ENCODE results near the gene ZNF423.
"Not testable (repeated sequence)": the region's sequence is repeated elsewhere in the genome, so short reads cannot be mapped to it uniquely, and the experiment has no call there.

ZNF423 gene

GRCh38 chr16:49881890-49882289 lies 26.0 kb upstream of the ZNF423 start:
- H3K9ac ChIP-seq (ENCODE audit: insufficient read length, low read depth) = no peak overlapping the region
- DNase-seq (ENCODE audit: low read depth, low spot score) = no peak
- peaks cover 17% of the 10 kb centered on the region for H3K4me1 ChIP-seq (ENCODE audit: insufficient read depth, insufficient read length)
- no peak overlapping the region for H3K4me3 ChIP-seq (ENCODE audit: insufficient read length, low read depth)
- no peaks in the 10 kb centered on the region for H3K36me3 ChIP-seq (ENCODE audit: insufficient read depth, insufficient read length, low read length)
- no peaks in the 10 kb centered on the region for H3K27me3 ChIP-seq (ENCODE audit: insufficient read depth, insufficient read length)
- no peaks in the 10 kb centered on the region for H3K9me3 ChIP-seq (ENCODE audit: insufficient read depth, low read length)
- no peak for TF ChIP-seq SUZ12 (IDR thresholded peaks at IDR 0.05; ENCODE audit: extremely low read depth, insufficient read depth, insufficient read length)
- no peak for TF ChIP-seq YY1 (IDR thresholded peaks at IDR 0.05; ENCODE audit: insufficient read depth, insufficient read length)
- no peak for TF ChIP-seq ZNF274 (IDR thresholded peaks at IDR 0.05; ENCODE audit: low read depth, low read length)

- DNase-seq (ENCODE audit: low read depth, low spot score); H3K4me3 ChIP-seq (ENCODE audit: insufficient read length, low read depth); H3K9ac ChIP-seq (ENCODE audit: insufficient read length, low read depth); H3K27me3 ChIP-seq (ENCODE audit: insufficient read depth, insufficient read length); H3K36me3 ChIP-seq (ENCODE audit: insufficient read depth, insufficient read length, low read length); H3K9me3 ChIP-seq (ENCODE audit: insufficient read depth, low read length): not testable (repeated sequence)
- peaks cover 15% of the 10 kb centered on the region for H3K4me1 ChIP-seq (ENCODE audit: insufficient read depth, insufficient read length)
These were observed 22.6 kb upstream of the ZNF423 start for GRCh38 chr16:49878540-49878939.

DNA sequence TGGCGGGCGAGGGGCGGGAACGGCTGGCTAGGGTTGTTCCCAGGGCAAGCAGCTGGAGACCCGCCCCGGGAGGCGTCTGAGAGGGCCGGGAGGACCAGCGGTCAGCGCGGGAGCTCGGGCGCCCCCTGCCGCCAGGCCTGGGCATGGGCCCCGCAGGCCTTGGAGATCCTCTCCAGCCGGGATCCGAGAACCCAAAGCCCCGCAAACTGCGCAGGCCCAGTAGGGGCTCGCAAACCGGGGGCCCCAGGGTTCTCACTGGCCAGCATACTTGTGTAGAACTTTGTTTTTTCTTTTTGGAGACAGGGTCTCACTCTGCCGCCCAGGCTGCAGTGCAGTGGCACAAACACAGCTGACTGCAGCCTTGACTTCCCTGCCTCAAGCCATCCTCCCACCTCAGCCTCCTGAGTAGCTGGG lies 20.8 kb upstream of the ZNF423 start:
- Histone ChIP-seq H3K36me3 (ENCODE audit: insufficient read depth, insufficient read length, low read length) (no peaks in the 10 kb centered on the region), H3K9me3 (ENCODE audit: insufficient read depth, low read length) (no peaks in the 10 kb centered on the region), H3K4me1 (ENCODE audit: insufficient read depth, insufficient read length) (peaks cover 4% of the 10 kb centered on the region), H3K9ac (ENCODE audit: insufficient read length, low read depth) (no peak overlapping the region), H3K27me3 (ENCODE audit: insufficient read depth, insufficient read length) (no peaks in the 10 kb centered on the region), H3K4me3 (ENCODE audit: insufficient read length, low read depth) (no peak overlapping the region)
- no peak for TF ChIP-seq YY1 (IDR thresholded peaks at IDR 0.05; ENCODE audit: insufficient read depth, insufficient read length)
- no peak for DNase-seq (ENCODE audit: low read depth, low spot score)

DNA sequence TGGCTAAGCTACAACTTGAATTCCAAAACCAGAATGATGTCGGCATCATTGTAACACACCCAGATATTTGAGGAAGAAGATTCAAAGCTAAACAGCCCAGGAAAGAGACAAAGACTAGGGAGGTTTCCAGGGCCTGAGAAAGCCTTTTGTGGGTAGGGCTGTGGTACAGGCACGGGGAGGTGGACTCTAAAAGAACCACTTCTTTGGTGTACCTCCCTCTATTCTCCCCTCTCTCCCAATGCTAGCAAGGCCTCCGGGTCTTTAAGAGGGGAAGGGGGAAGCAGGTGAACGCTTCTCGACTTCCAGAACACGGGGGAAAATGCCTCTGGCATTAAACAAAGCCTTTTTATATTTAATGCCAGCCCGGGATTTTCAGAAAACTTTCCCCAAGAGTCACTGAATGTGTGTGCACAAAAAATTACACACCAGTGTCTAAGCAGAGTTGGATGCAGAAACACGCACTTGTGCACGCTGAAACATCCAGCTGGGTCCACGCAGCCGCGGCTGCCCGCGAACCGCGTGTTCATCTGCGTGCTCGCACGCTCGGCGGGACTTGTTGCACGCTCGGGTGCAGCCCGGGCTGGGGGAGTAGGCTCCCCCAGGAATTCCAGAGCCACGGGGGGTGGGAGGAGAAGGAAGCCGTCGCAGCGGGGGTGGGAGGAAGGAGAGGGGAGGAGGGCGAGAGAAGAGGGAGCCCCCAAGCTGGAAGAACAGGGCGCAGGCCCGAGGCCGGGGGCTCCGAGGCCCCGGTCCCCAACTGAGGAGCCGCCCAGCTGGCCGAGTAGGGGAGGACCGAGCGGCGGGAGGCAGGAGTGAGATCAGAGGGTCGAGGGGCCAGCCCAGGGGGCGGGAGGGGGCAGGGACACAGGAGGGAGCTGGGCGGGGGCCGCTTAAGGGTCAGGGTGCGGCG lies 20.1 kb upstream of the ZNF423 start:
- H3K9me3 ChIP-seq (ENCODE audit: insufficient read depth, low read length) = no peaks in the 10 kb centered on the region
- peak overlapping the region; percentile 49 for H3K4me3 ChIP-seq (ENCODE audit: insufficient read length, low read depth)
- no peaks in the 10 kb centered on the region for H3K27me3 ChIP-seq (ENCODE audit: insufficient read depth, insufficient read length)
- no peak for TF ChIP-seq ZNF274 (IDR thresholded peaks at IDR 0.05; ENCODE audit: low read depth, low read length)
- no peak for TF ChIP-seq YY1 (IDR thresholded peaks at IDR 0.05; ENCODE audit: insufficient read depth, insufficient read length)
- no peak for TF ChIP-seq SUZ12 (IDR thresholded peaks at IDR 0.05; ENCODE audit: extremely low read depth, insufficient read depth, insufficient read length)
- H3K9ac ChIP-seq (ENCODE audit: insufficient read length, low read depth) = peak overlapping the region; percentile 81
- no peak for DNase-seq (ENCODE audit: low read depth, low spot score)
- peaks cover 4% of the 10 kb centered on the region for H3K4me1 ChIP-seq (ENCODE audit: insufficient read depth, insufficient read length)
- no peaks in the 10 kb centered on the region for H3K36me3 ChIP-seq (ENCODE audit: insufficient read depth, insufficient read length, low read length)

- H3K27me3 ChIP-seq (ENCODE audit: insufficient read depth, insufficient read length) = no peaks in the 10 kb centered on the region
- no peak for DNase-seq (ENCODE audit: low read depth, low spot score)
- no peaks in the 10 kb centered on the region for H3K9me3 ChIP-seq (ENCODE audit: insufficient read depth, low read length)
- H3K4me3 ChIP-seq (ENCODE audit: insufficient read length, low read depth) = no peak overlapping the region
- TF ChIP-seq ZNF274 (IDR thresholded peaks at IDR 0.05; ENCODE audit: low read depth, low read length) (no peak), SUZ12 (IDR thresholded peaks at IDR 0.05; ENCODE audit: extremely low read depth, insufficient read depth, insufficient read length) (no peak), YY1 (IDR thresholded peaks at IDR 0.05; ENCODE audit: insufficient read depth, insufficient read length) (no peak)
- H3K4me1 ChIP-seq (ENCODE audit: insufficient read depth, insufficient read length) = peaks cover 5% of the 10 kb centered on the region
- H3K36me3 ChIP-seq (ENCODE audit: insufficient read depth, insufficient read length, low read length) = no peaks in the 10 kb centered on the region
- no peak overlapping the region for H3K9ac ChIP-seq (ENCODE audit: insufficient read length, low read depth)
These were observed 18.8 kb upstream of the ZNF423 start for GRCh38 chr16:49874613-49875237.

DNA sequence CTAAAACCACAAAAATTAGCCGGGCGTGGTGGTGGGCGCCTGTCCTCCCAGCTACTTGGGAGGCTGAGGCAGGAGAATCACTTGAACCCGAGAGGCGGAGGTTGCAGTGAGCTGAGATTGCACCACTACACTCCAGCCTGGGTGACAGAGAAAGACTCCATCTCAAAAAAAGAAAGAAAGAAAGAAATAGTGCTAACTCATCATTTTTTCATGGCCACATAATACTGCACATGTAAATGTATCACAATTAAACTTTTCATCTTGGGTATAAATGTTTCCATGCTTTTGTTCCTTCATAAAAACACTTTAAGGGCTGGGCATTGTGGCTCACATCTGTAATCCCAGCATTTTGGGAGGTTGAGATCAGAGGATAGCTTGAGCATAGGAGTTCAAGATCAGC lies 15.9 kb upstream of the ZNF423 start:
- not testable (repeated sequence) for H3K9ac ChIP-seq (ENCODE audit: insufficient read length, low read depth); DNase-seq (ENCODE audit: low read depth, low spot score); H3K9me3 ChIP-seq (ENCODE audit: insufficient read depth, low read length); H3K27me3 ChIP-seq (ENCODE audit: insufficient read depth, insufficient read length); H3K36me3 ChIP-seq (ENCODE audit: insufficient read depth, insufficient read length, low read length); H3K4me3 ChIP-seq (ENCODE audit: insufficient read length, low read depth)
- peaks cover 22% of the 10 kb centered on the region for H3K4me1 ChIP-seq (ENCODE audit: insufficient read depth, insufficient read length)

DNA sequence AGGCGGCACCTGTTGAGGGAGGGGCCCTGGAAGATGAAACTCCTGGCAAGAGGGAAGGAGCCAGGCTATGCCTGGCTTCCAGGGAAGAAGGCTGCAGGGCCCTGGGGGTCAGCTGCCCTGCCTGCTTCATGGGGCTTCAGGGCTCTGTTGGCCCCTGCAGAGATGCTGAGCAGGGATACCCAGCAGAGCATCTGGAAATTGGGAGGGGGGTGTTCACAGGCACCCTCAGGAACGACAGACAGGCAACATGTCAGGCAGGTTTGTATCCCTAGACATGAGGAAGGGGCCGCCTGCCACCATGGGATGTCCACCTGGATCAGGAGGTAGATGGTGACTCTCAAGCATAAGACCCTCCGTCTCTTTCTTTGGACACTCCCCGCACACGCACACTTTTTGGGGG lies 13.8 kb upstream of the ZNF423 start:
- no peak for DNase-seq (ENCODE audit: low read depth, low spot score)
- Histone ChIP-seq H3K4me3 (ENCODE audit: insufficient read length, low read depth) (no peak overlapping the region), H3K9me3 (ENCODE audit: insufficient read depth, low read length) (no peaks in the 10 kb centered on the region), H3K9ac (ENCODE audit: insufficient read length, low read depth) (no peak overlapping the region), H3K27me3 (ENCODE audit: insufficient read depth, insufficient read length) (peaks cover 5% of the 10 kb centered on the region), H3K36me3 (ENCODE audit: insufficient read depth, insufficient read length, low read length) (no peaks in the 10 kb centered on the region), H3K4me1 (ENCODE audit: insufficient read depth, insufficient read length) (peaks cover 25% of the 10 kb centered on the region)
- TF ChIP-seq YY1 (IDR thresholded peaks at IDR 0.05; ENCODE audit: insufficient read depth, insufficient read length) (no peak), ZNF274 (IDR thresholded peaks at IDR 0.05; ENCODE audit: low read depth, low read length) (no peak), SUZ12 (IDR thresholded peaks at IDR 0.05; ENCODE audit: extremely low read depth, insufficient read depth, insufficient read length) (no peak)
